ENCODE results near the gene FLVCR2. TPM values are rescaled to one million over a fixed set of nuclear protein-coding genes. Genes with fewer than 3 reads are reported as not detected.
A peak's percentile ranks its signal among the peaks of the same experiment; 100 is the strongest.

FLVCR2 gene
- polyA plus RNA-seq, 3 donors, result 13.2 to 36.6 (median 16.3) TPM

- intact Hi-C loops (cut with micrococcal nuclease), result no loop called here
- TF ChIP-seq, protein P1, sequence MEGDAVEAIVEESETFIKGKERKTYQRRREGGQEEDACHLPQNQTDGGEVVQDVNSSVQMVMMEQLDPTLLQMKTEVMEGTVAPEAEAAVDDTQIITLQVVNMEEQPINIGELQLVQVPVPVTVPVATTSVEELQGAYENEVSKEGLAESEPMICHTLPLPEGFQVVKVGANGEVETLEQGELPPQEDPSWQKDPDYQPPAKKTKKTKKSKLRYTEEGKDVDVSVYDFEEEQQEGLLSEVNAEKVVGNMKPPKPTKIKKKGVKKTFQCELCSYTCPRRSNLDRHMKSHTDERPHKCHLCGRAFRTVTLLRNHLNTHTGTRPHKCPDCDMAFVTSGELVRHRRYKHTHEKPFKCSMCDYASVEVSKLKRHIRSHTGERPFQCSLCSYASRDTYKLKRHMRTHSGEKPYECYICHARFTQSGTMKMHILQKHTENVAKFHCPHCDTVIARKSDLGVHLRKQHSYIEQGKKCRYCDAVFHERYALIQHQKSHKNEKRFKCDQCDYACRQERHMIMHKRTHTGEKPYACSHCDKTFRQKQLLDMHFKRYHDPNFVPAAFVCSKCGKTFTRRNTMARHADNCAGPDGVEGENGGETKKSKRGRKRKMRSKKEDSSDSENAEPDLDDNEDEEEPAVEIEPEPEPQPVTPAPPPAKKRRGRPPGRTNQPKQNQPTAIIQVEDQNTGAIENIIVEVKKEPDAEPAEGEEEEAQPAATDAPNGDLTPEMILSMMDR (IDR thresholded peaks at IDR 0.05), result no peak
- WGBS (ENCODE audit: insufficient coverage), result 100% methylated on average over 1 of the region's 4 CpGs
These were observed 78.9 kb downstream of the FLVCR2 start for GRCh38 chr14:75657331-75657730.

DNA sequence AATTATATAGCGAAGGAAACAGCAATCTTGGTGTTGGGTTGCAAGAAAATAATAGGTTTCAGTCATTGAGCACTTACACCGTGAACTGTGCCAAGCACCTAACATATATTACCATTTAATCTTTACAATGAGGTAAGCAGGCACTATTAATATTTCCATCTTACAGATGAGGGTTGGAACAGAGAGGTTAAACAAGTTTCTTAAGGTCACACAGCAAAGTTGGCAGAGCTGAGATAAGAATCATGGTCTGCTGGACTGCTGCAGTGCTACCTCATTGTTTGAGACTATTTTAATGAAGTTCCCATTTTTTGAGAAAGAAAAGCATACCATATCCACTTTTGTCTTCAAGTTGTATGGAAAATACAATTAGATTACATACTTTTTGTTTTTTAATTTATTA lies 80.5 kb downstream of the FLVCR2 start:
- Mint-ChIP-seq H3K27me3 (ENCODE audit: low read depth in 3 of 3) (peaks cover 0 to 1% (median 0%) of the 10 kb centered on the region in 3 donors), H3K9me3 (no peaks in the 10 kb centered on the region), H3K36me3 (peaks cover 11 to 28% of the 10 kb centered on the region in 2 donors), H3K4me3 (no peak overlapping the region), H3K27ac (peak overlapping the region in 1 of 7 donors; percentile 5), H3K4me1 (peaks cover 19% of the 10 kb centered on the region)
- Histone ChIP-seq H3K79me2 (ENCODE audit: insufficient read depth, low read length) (peaks cover 7% of the 10 kb centered on the region), H4K20me1 (ENCODE audit: insufficient read depth, low read length) (no peaks in the 10 kb centered on the region), H3K27ac (ENCODE audit: low read depth in 1 of 2, low read length in 2 of 2) (no peak overlapping the region), H3K9ac (ENCODE audit: insufficient read depth, low read length, poor library complexity, severe bottlenecking) (no peak overlapping the region), H3K4me3 (replicated peaks in 1 of 3; ENCODE audit: low read depth in 2 of 3, low read length in 3 of 3) (no peak overlapping the region), H3K4me2 (replicated peaks; ENCODE audit: extremely low read depth, low read length, poor library complexity, severe bottlenecking) (no peak overlapping the region), H3K4me1 (ENCODE audit: control insufficient read depth in 1 of 2, insufficient read depth in 2 of 2, low read length in 2 of 2) (peaks cover 12 to 19% of the 10 kb centered on the region in 2 donors), H2AFZ (ENCODE audit: insufficient read depth, low read depth, low read length, poor library complexity, severe bottlenecking) (no peak overlapping the region), H3K36me3 (replicated peaks in 1 of 2; ENCODE audit: control insufficient read depth in 1 of 2, insufficient read depth in 2 of 2, low read length in 2 of 2) (peaks cover 2 to 24% of the 10 kb centered on the region in 2 donors), H3K27me3 (ENCODE audit: control insufficient read depth in 2 of 2, insufficient read depth in 2 of 2, low read length in 2 of 2) (no peaks in the 10 kb centered on the region), H3K9me3 (replicated peaks in 1 of 2; ENCODE audit: control insufficient read depth in 1 of 2, insufficient read depth in 1 of 2, low read length in 2 of 2) (no peaks in the 10 kb centered on the region)
- intact Hi-C loops (cut with micrococcal nuclease), result no loop called here
- no peak for DNase-seq
- WGBS (ENCODE audit: insufficient coverage), result no CpG with 5 or more reads among the region's 2 CpGs
- TF ChIP-seq, protein P1 (IDR thresholded peaks at IDR 0.05), result no peak

More at GRCh38 chr14:75657331-75657730, 78.9 kb downstream of the FLVCR2 start:
- no peak overlapping the region for H3K4me3 Mint-ChIP-seq
- H3K4me1 Mint-ChIP-seq, result peaks cover 19% of the 10 kb centered on the region
- no peak for DNase-seq
- peaks cover 13 to 33% of the 10 kb centered on the region in 2 donors for H3K36me3 Mint-ChIP-seq
- Histone ChIP-seq H3K4me1 (ENCODE audit: control insufficient read depth in 1 of 2, insufficient read depth in 2 of 2, low read length in 2 of 2) (peaks cover 12 to 18% of the 10 kb centered on the region in 2 donors), H3K9me3 (replicated peaks in 1 of 2; ENCODE audit: control insufficient read depth in 1 of 2, insufficient read depth in 1 of 2, low read length in 2 of 2) (no peaks in the 10 kb centered on the region), H3K27ac (ENCODE audit: low read depth in 1 of 2, low read length in 2 of 2) (no peak overlapping the region), H3K27me3 (ENCODE audit: control insufficient read depth in 2 of 2, insufficient read depth in 2 of 2, low read length in 2 of 2) (no peaks in the 10 kb centered on the region), H4K20me1 (ENCODE audit: insufficient read depth, low read length) (no peaks in the 10 kb centered on the region), H3K79me2 (ENCODE audit: insufficient read depth, low read length) (peaks cover 7% of the 10 kb centered on the region), H3K36me3 (replicated peaks in 1 of 2; ENCODE audit: control insufficient read depth in 1 of 2, insufficient read depth in 2 of 2, low read length in 2 of 2) (peaks cover 2 to 27% of the 10 kb centered on the region in 2 donors), H3K9ac (ENCODE audit: insufficient read depth, low read length, poor library complexity, severe bottlenecking) (no peak overlapping the region), H3K4me2 (replicated peaks; ENCODE audit: extremely low read depth, low read length, poor library complexity, severe bottlenecking) (no peak overlapping the region), H2AFZ (ENCODE audit: insufficient read depth, low read depth, low read length, poor library complexity, severe bottlenecking) (no peak overlapping the region), H3K4me3 (replicated peaks in 1 of 3; ENCODE audit: low read depth in 2 of 3, low read length in 3 of 3) (no peak overlapping the region)
- no peaks in the 10 kb centered on the region for H3K9me3 Mint-ChIP-seq
- H3K27ac Mint-ChIP-seq, result peak overlapping the region in 1 of 7 donors; percentile 54
- peaks cover 0 to 1% (median 0%) of the 10 kb centered on the region in 3 donors for H3K27me3 Mint-ChIP-seq (ENCODE audit: low read depth in 3 of 3)

Data from CD14-positive monocyte (primary cell).